ENCODE measurements around the gene RACK1.
"Not testable (repeated sequence)": the region's sequence is repeated elsewhere in the genome, so short reads cannot be mapped to it uniquely, and the experiment has no call there.

The RACK1 gene

DNA sequence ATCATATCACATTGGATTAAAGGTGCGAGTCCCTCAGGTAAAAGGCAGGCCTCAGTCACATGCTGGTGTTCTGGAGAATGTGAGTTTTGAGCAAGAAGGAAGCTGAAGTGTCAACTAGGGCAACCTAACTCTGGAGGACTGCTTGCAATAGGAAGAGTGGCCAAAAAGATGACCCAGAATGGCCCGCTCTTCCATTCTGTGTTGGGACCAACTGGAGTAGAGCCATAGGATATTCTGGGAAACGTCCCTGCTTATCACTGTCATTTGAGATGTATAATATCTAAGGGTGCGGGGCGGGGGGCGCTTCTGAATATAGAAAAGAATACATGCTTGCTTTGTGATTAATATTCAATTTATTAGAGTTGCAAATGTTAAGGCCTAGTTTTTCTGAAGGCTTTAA is 31.6 kb downstream of the RACK1 start:
- no peak for DNase-seq

DNA sequence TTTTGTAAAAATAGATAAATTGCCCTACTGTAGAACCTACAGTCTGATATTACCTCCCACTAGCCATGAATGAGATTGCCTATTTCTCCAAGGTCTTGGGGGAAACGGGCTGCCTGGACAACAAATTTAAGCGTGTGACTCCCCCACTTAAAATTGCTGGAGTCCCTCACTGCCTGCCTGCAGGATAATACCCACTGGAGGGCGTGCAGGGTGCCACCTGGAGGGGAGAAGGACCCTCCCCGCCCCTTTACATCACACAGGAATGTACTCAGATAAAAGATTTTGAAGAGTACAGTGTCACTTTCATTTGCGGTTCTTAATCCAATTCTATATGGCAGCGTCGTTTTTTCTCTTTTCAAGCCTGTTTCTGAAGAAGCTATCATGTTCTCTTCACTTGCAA is 32.5 kb downstream of the RACK1 start:
- DNase-seq = no peak

DNA sequence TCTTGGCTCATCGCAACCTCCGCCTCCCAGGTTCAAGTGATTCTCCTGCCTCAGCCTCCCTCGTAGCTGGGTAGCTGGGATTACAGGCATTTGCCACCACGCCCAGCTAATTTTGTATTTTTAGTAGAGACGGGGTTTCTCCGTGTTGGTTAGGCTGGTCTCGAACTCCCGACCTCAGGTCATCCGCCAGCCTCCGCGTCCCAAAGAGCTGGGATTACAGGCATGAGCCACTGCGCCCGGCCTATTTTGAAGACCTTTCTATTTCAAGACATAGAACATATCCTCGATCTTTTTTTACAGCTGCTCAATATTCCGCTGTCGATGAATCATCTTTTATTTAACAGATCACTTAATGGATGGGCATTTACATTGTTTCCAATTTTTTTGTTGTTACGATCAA is 33.0 kb downstream of the RACK1 start:
- DNase-seq = not testable (repeated sequence)

DNA sequence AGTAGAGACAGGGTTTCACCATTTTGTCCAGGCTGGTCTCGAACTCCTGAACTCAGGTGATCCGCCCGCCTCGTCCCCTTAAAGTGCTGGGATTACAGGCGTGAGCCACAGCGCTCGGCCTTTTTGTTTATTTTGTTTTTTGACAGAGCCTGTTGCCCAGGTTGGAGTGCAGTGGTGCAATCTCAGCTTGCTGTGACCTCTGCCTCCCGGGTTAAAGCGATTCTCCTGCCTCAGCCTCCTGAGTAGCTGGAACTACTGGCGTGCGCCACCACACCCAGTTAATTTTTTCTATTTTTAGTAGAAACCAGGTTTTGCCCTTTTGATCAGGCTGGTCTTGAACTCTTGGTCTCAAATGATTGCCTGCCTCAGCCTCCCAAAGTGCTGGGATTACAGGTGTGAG is 33.6 kb downstream of the RACK1 start:
- DNase-seq = not testable (repeated sequence)

DNA sequence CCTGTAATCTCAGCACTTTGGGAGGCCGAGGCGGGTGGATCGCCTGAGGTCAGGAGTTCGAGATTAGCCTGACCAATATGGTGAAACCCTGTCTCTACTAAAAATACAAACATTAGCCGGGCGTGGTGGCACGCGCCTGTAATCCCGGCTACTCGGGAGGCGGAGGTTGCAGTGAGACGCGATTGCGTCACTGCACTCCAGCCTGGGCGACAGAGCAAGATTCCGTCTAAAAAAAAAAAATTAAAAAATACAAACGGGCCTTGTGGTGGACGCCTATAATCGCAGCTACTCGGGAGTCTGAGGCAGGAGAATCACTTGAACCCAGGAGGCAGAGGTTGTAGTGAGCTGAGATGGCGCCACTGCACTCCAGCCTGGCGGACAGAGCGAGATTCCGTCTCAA is 34.7 kb downstream of the RACK1 start:
- not testable (repeated sequence) for DNase-seq

DNA sequence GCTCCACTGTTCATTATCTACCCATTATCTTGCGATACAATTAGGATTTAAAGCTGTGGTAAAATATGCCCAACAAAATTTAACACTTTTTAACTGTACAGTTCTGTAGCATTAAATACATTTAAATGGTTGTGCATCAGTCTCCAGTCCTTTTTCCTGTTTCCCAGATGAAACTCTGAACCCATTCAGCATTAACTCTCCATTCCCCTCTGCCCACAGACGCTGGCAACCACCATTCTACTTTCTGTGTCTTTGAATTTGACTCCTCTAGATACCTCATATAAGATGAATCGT is 35.8 kb downstream of the RACK1 start:
- DNase-seq = no peak

DNA sequence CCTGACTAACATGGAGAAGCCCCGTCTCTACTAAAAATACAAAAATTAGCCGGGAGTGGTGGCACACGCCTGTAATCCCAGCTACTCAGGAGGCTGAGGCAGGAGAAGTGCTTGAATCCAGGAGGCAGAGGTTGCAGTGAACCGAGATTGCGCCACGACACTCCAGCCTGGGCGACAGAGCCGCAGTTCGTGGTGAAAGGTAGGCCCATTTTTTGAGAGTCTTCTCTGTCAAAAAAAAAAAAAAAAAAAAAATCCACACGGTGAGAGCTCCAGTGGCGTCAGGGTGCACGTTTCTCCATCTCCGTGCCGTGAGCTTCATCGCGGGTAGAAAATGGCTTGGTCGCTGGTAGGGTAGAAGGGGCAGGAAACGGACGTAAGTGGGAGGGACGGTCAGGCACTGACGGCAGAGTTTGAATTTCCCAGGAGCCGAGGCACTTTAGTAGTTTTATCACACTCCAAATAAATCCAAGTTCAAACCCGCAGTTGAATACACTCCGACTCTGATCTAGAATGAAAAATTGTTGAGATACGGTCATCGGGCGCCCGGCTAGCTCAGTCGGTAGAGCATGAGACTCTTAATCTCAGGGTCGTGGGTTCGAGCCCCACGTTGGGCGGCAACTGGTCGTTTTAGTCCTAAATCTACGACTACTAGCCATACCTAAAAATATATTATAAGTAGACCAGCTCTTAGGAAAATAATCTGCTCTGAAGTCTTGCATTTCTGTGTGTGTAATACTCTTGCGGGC is 36.3 kb downstream of the RACK1 start:
- no peak for DNase-seq

DNA sequence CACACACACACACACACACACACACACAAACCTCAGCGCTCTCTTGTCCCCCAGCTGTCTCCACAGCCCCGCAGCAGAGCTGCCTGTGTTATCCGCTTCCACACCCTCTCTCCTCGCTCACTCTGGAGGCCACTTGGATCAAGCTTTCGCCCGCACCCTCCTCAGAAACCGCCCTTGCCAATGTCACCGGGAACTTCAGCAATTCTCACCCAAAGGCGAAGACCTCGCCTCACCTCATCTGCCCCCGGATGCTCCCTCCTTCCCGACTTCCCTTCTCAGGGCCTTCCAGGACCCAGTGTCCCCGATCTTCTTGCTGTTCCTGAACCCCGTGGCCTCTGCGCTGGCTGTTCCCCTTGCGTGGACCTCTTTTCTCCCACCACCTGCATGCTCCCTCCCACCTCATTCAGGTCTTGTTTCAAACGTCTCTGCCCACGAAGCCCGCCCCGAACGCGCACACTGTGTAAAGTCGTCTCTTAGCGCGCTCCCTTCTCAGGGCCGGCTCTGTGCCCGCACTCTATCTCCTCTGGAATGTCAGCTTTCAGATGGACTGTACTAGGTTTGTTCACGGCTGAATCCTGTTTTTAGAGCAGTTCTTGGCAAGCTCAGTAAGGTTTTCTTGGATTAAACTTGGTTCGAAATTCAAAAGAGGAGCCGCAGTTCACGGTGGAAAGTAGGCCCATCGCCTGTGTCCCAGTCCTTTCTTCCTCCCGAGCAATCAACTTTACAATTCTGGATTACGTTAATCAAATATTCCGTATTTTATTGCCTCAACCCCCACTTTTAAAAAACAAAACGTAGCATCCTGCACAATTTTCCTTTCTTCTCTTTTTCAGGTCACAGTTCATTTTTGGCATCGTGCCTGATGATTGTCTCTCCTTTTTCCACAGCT is 37.7 kb downstream of the RACK1 start:
- no peak for DNase-seq

DNA sequence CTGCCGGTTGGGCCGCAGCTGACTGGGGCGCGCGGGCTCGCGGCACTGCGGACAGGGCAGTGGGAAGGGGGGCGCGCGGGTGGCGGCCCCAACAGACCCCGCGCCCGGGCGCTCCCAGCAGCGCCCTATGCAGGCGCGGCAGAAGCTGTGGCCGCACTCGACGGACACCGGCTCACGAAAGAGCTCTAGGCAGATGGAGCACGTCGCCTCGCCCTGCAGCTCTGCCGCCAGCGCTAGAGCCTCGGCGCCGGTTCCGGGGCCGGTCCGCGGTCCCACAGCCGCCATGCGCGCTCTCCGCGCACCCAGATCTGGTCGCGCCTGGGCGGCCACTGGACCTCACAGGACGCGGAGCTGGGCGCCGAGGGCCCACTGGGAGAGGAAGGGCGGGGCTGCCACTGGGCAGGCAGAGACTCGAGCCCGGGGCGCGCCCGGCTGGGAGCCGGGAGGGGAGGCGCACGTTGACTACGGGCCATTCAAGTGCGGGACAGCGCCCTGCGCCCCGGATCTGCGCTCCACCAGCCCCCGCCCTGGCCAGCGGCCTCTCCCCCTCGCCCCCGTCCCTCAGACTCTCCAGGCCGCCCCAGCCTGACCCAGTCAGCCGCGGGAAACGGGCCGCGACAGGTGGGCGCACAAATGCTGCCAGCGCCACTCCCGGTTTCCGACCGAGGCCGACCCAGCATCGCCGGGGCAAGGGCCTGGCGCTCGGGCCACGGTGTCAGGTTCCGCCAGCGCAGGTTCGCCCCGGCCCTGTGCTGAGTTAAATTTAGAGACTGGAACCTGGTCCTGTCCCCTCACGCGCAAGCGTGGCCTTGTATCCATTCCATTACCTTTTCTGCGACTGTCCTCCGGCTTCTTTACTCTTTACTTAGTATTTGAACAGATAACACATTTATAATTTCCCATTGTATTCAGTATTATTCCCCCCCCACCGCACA is 38.6 kb downstream of the RACK1 start, which contains the start of gene TRIM7:
TRIM7 (minus strand) TSS at position 371 of the 935 bp plus-strand sequence; CDS start at position 285, 86 bp downstream.
- DNase-seq = no peak

DNA sequence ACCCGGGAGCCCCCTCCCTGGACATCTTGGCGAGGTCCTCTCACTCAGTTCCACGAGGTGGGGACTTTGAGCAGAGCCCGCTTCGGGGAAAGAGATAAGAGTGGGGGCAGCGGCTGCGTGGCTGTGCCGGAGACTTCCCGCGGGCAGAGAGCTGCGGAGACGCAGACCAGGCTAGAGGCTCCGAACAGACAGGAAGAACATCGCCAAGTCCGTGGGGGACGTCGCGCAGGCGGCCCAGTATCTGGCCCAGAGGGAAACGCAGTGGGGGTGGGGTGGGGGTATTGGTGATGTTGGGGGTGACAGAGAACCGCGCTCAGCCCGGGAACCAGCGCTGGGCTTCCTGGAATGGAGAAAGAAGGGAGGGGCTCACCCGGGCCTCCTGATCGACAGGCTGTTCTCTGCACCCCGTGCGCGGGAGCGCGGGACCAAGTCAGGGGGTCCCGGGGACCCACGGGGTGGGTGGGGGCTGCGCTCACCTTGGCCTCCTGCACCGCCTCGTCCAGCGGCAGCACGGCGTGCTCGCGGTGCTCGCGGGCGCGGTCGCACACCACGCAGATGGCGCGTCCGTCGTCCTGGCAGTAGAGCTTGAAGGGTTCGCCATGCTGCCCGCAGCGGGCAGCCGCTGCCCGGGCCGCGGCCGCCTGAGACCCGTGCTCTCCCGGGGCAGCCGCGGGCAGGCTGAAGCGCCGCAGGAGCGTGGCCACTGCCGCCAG is 39.4 kb downstream of the RACK1 start:
- no peak for DNase-seq

DNA sequence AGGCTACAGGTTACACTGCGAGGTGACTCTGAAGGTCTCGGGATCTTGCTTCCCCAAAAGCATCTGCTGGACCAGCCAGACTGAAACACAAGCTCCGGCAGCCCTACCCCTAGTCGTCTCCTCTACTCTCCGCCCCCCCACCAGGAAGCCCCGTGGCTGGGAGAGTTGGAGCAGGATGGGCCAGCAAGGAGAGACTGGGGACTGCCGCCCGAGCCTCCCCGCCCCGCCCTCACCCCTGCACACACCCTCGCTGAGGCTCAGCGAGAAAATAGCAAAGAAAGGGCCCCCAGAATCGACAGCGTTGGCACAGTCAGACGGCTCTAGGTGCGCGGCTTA is 40.0 kb downstream of the RACK1 start:
- DNase-seq = no peak

DNA sequence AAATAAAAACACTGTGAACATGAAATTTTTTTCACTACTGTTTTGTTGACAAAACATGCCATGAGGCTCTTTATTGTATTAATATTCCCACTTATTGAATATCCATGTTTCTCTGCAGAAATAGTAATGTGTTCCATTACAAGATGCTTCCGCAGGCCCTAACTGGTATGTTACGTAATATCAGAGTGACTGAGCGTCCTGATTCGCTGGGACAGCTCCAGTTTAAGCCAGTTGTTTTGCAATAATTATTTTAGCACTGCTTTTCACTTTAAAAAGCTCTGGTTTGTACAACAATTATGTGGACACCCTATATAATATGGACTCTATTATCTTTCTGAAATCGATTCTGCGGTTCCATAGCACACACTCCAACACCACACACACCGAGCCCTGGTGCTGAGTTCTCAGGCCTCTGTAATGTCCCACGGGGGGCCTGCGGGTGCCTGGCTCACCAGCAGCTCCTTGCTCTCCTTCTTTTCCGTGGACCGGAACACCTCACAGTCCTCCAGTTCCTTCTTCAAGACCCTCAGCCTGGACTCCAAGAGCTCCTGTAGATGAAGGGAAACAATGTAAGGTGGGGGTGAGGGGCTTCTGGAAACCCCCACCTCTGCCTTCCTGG is 40.5 kb downstream of the RACK1 start:
- DNase-seq = no peak

DNA sequence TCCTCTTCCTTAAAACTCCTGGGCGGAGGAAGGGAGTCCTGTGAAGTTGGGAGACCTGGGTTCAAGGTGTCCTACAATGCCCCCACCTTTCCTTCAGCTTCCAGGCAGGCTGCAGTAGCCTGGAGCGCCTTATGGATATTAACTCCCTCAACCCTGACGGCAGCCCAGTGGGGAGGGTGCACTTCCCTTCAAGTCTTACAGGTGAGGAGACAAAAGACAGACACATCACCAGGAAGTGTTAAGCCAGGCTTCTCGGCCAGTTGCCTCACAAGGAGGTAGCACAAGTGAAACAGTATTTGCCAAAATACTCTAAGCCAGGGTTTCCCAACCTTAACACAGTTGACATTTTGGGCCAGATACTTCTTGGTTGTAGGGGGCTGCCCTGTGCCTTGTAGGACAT is 42.9 kb downstream of the RACK1 start:
- no peak for DNase-seq

DNA sequence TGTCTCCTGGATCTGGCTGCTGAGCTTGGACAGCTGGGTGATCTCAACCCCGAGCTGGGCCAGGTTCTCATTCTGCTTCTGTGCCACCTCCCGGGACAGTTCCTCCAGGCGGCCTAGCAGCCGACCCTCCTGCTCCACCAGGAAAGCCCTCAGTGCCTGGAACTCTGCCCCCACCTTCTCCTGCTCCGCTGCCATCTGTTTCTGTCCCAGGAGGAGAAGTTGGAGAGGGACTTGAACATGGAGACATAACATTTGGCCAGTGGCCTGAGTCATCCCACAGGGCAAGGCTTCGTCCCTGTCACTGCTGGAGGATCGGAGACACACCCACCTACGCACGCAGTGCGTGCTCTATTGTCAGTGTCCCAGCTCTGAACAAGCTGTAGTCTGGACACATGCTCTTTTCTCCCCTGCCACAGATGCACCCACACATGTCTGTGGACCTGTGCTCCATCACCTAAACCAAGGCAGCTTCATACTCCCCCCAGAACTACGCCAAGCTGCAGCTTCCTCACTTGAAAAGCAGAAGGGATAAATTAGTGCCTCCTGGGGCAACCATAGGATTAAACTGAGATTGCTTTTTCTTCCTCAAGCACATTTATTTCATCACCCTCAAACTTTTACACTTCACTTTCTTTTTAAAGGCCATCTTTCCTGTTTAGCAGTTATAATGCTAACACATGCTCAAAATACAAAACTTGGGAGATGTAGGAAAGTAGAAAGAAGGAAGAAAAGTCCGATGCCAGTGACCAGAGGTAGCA is 43.6 kb downstream of the RACK1 start:
- DNase-seq = no peak

DNA sequence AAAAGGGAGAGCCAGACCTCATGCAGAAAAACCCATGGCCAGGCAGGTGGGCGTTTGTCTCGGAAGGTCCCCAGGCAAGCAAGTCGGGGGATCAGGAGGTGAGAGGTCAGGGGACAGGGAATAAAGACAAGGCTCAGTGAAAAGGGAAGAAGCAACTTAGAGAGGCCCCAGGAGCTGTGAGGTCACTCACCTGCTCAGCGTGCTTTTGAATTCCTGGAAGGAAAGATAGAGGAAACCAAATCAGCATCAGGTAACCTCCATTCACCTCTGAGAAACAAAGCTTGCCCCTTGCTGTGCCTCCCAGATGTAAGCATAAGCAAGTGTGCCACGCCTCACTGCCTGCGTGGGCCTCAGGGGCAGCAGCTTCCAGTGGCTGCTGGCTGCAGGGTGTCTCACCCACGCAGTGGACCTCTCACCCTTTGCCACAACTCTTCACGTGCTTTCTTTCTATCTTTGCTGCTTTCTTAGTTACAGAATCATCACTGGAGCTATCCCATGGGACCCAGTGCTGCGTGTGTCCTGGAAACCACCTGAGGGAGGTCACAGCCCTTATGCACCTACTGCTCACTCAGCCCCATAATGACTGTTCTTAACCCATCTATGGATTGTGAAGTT is 44.7 kb downstream of the RACK1 start:
- DNase-seq = no peak

DNA sequence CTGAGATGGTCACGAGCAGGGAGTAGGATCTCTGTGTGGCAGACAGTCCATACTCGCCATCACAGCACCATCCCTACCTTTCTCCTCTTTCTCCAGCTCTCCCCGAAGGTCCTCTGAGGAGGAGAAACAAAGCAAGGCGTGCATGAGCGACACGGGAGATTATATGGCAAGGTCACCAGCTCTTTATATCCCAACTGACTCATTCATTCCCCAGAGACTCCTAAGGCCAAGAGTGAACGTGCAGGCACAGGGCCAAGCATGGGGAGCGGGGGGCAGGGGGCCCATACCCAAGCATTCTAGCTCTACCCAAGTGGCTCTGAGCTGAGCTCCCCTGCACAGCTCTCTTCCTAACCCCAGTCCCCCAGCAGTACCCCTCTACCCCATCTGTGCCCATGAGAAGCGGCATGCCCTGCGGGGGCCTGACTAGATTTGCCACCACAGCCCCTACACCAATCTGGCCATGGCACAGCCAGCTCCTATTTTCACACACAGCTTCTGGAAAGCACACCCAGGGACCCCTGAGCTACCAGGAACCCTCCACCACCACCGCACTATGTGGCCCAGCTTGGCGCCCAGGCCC is 45.5 kb downstream of the RACK1 start:
- DNase-seq = no peak

DNA sequence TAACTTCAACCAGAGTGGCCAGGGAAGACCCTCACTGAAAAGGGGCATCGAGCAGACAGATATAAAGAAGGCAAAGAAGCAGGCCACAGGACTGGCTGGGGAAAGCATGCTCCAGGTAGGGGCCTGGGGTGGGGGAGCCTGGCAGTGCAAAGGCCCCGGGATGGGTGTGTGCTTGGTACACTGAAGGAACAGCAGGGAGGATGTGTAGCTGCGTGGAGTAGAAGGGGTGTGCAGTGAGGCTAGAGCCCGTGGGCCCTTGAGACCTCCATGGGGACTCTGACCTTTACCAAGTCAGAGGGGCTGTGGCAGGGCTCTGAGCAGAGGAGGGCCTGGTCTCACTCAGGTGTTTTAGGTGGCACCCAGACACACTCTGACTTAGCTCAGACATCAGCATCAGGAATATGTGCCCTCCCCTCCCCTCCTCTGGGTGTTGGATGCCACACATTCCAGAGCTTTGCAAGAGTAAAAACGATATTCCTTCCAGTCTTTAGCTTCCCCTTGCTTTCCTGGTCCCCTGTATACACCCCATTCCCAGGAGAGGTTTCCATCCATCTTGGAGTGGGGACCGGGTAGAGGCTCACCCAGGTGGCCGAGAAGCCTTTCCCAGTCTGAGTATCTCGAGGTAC is 46.3 kb downstream of the RACK1 start:
- no peak for DNase-seq

DNA sequence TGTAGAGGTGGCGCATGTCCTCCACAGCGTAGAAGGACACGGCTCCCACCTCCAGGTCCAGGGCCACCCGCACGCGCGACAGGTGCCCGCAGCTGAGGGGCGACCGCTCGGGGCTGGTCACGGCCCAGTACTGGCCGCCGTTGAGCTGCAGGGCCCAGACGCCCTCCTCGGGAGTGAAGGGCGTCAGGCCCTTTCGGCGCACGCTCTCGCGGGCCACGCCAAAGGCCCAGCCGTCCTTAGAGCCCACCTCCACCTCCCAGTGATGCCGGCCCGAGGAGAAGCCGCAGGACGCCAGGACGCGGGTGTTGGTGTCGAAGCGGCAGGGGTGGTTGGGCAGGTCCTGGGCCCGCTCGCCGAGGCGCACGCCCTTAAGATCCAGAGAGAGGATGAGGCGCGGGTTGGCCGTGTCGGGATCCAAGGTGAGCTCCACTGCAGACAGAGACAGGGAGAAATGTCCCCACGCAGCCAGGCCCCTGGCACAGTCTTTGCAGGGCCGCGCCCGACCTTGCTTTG is 48.4 kb downstream of the RACK1 start:
- no peak for DNase-seq

DNA sequence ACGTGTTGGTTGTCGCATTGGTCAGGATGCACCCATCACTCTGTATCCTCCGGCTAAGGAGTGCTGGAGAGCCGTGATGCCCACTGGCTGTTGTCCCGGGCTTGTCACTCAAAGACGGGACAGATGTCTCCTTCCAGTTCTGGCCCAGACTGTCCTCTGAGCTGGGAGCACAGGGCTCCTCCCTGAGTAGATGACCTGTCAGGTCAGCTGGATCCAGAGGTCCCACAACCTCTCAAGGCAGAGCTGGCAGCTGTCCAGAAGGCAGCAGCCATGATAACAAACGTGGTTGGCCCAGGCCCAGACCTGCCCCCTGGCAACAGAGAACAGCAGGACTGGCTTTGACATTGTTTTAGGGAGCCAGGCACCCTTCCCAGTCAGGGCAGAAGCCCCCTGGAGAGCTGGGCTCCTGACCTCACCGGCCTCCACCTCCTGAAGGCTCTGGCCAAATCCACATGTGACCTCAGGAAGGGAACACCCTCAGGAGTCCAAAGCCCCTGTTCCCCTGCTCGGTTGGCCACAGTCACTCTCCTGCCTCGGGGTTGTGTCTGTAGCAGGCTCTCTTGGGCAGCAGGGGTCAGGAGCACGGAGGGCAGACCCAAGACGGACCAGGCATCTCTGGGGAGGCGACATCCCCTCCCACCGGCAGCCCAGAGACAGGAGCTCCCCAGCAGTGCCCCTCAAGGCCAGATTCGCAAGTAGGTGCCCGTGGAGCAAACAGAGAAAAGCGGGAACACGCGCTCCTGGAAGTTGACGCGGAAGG is 49.0 kb downstream of the RACK1 start:
- DNase-seq = no peak

Measured in NCI-H2081 (cell line).